ENCODE measurements around the gene DAD1.
"Not testable (repeated sequence)": the region's sequence is repeated elsewhere in the genome, so short reads cannot be mapped to it uniquely, and the experiment has no call there.

DAD1 gene

DNA sequence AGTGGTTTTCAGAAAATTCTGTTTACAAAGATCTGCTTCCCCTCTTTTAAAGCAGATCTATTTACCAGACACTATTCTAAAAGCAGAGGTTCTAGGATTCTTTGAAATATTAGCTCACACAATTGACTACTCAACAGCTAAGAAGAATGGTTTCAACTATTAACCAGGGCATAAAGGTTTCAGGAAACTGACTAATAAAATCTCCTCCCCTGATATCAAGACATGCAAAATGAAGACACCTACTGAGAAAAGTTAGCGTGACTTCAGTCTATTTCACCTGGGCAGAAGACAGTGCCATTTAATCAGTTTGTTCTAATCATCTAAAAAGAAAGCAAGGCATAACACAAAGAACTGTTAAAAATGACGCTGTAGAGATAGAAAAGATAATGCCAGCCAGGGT is 22.2 kb downstream of the DAD1 start:
- peak in 1 of 5 donors; percentile 47 for DNase-seq

DNA sequence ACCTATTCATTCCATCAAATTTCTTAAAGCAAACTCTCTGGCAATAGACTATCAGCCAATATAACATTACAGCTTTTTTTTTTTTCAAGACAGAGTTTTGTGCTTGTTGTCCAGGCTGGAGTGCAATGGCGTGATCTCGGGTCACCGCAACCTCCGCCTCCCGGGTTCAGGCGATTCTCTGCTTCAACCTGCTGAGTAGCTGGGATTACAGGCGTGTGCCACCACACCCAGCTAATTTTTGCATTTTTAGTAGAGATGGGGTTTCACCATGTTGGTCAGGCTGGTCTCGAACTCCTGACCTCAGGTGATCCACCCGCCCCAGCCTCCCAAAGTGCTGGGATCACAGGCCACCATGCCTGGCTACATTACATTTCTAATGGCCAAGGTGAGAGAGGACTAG is 22.8 kb downstream of the DAD1 start:
- DNase-seq: not testable (repeated sequence)

DNA sequence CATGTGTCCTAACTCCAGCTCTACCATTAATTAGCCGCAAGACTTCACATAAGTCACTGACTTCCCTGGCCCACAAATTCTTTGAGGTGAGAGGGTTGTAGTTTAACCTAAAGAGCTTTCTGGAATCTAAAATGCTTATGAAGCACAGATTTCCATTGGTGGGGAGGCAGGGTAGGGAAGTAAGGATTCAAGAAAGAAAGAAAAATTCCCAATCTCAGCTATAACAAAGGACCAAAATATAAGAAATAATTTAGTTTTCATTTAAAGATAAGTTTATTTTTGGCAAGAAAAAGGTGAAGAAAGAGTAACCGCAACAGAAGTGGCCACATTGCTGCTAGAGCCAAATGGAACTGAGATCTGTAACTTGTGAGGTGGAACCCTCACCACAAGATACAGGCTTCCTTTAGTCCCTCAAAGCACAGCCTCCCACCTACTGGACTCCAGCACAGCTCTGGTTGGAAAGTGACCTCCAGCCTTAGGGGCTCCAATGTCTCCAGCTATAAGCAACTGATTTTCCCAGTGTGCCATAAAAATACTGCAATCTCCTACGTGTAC is 23.6 kb downstream of the DAD1 start:
- DNase-seq: peak in 1 of 5 donors; percentile 51

DNA sequence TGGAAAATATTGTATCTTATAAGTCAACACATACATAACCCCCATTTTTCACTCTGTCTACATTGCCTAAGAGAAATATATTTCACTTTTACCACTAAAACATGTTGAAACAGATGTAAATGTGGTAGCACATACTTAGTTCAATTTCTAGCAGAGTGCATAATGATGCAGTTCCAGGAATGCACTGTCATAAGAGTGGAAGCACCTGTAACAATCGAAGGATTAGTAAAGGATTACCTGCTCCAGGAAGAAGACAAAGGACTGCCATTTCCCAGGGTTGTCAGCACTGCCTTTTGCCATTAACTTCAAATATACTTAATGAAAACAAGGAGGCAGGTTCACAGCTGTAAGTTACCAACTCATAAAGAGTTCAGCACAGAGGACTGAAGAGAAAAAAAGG is 24.6 kb downstream of the DAD1 start:
- DNase-seq: peak in 1 of 5 donors; percentile 19

DNA sequence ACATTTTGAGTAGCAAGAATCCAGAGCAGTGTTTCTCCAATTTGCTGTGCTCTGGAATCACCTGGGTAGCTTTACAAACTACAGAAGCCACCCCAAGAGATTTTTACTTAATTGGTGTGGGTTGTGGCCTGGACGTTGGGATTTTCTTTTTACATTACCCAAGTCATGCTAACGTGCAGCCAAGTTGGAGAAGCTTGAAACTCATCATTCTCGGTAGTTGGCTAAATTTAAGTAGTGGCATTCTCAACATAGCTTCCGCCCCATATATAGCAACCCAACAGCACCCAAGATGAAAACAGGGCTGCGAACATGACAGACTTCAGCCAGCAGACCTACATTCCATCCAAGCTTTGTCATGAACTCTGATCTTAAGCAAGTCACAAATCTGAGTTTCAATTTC is 25.0 kb downstream of the DAD1 start:
- peak in 1 of 5 donors; percentile 70 for DNase-seq

DNA sequence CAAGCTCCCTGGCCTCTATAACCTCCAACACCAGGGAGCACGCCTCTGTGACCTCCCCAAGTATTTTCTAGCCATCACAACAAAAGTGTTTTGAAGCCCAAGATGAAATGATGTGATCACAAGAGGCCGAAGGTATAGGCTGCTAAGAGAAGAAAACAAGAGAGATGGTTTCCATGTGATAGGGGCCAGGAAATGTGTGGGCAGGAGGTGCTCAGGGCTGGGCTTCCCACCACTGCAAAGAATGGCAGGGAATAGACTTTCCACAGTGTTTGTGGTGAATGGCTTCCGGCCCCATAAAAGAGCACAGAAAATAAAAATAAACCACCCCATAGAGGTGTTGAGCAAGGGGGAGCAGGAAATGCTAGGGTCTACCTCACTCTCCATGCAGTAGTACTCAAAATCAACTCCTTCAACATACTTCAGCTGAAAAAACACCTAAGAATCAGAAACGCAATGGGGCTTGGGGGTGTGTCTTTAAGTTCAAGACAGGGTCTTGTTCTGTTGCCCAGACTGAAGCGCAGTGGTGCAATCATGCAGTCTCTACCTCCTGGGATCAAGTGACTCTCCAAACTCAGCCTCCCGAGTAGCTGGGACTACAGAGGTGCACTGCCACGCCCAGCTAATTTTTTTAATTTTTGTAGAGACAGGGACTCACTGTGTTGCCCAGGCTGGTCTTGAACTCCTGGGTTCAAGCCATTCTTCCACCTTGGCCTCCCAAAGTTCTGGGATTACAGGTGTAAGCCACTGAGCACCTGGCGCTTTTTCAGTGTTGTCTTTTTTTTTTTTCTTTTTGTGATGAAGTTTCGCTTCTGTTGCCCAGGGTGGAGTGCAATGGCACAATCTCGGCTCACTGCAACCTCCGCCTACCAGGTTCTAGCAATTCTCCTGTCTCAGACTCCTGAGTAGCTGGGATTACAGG is 27.1 kb downstream of the DAD1 start:
- DNase-seq: peak; percentile 56 to 85 (median 71)

DNA sequence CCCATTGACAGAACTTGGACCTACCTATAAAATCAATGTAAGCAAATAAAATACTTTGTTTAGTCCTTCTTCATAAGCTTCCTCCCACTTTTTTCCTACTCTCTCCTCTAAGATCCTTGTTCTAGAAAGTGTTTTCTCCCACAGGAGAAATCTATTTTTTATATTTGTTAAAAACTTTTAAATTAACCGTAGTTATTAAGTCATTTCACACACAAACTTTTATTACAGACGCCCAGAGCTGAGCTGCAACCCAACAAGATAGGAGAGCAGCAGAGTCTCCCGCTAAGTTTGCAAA is 27.7 kb downstream of the DAD1 start:
- DNase-seq: no peak

DNA sequence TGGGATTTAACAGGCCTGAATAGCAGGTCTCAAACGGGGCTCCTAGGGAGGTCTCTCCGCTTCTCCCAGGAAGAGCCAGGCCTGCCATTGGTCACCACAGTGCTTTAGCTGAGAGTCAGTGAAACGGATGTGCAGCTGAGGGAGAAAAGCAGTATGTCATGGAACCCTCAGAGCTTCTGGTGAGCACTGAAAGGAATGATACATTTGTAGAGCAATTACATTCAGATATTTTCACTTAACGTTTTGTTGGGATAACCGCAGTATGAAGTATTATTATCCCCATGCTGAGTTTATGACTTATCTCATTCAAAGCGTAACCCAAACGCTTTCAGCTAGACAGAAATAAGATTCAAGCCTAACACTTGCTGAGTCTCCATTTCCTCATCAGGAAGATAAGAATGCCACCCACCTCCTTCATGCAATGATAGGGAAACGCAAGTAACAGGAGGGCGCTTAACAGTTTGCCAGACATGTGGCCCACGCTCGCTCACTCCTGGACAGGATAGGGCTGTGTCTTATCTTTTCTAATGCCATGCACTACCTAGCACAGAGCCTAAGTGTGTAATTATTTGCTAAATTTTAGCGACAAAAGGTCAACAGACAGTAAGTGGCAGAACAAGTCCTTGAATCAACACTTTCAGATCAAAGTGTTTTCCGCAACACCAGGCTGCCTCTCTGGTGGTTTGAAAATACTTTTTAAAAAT is 28.2 kb downstream of the DAD1 start:
- peak in 1 of 5 donors; percentile 47 for DNase-seq

DNA sequence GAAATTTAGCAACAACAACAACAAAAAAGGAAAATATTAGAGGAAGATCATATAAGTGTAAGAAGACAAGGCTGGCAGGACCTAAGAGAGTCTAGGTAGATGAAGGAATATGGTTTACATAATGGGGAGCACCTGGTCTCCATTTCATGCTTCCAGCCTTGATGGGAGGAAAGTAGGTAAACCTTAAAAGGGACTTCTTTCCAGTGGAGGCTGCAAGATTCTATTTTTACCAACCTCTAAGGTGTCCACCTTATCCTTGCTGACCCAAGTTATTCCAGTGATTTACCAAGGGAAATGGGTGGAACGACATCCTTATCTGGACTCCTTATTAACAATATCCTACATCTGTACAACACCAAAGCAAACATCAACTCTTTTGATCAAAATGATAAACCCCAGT is 30.0 kb downstream of the DAD1 start:
- DNase-seq: no peak

DNA sequence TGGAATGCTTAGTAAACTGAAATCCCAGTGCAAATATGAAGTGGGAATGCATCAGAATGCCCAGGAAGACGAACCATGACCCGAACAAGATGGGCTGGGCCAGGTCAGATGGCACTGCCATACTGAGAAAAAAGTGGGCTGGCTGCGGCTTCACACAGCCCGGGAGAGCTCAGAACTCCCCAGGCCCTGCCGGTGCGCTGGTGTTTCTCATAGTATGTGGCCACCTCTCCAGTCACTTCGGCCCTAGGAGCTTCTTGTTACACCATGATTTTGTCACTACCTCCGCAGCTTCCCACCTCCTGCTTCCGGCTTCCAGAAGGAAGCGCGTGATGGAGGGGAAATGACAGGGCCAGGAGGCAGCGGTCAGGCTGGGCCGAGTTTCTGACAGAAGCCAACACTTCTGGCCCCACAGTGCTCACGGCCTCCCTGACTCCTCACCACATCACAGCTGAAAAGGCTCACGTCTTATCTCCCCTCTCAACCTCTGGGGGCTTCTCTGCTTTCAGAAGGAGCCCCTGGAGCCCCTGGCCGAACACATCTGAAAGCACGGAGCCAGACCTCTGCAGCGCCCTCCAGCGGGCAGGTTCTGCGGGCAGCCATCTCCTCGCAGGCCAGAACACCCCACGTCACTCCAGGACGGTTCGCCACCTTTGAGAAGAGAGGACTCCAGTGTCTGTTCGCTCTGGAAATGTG is 30.7 kb downstream of the DAD1 start:
- DNase-seq: peak in 3 of 5 donors; percentile 41 to 79 (median 45)

DNA sequence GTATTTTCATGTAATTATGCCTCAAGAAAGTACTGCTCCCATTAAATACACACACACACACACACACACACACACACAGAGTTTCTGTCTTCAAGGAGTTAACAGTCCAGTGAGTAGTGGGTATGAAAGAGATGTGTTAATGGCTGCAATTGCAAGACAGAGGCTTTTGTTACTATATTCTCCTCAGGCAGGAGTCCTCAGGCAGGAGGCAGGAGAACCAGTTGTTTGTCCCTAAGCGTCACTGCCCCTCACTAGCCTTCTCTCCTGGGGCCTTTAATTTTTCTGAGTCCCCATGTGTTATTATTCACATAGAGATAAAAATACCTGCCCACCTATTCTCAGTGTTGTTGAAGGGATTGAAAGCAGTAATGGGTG is 31.2 kb downstream of the DAD1 start:
- DNase-seq: no peak

DNA sequence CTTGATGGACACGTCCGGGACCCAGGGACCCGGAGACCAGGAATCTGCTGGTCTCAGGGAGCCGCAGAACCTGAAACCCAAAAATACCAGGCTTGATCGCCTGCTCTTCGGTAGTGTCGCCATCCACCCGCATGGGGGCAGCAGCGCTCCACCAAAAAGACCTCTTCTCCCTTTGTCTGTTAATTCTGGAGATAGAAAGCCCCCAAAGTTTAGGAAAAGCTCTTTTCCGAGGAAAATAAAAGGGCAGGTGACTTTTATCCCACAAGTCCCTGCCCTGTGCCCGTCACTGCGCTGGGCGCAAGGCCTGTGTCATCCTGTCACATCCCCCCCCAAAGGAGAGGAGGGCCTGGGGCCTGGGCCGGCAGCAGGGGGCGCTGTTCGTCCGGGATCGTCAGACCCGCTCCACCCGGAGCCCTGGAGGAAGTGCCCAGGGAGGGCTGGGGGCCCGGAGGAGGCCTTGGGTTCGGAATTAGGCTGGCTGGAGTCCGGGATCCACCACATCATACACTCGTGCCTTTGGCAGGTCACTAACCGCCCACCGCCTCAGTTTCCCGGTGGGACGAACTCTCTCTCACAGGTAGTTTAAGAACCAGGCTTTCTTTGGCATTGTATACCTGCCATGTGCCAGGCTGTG is 31.9 kb downstream of the DAD1 start:
- peak; percentile 74 to 90 (median 85) for DNase-seq

DNA sequence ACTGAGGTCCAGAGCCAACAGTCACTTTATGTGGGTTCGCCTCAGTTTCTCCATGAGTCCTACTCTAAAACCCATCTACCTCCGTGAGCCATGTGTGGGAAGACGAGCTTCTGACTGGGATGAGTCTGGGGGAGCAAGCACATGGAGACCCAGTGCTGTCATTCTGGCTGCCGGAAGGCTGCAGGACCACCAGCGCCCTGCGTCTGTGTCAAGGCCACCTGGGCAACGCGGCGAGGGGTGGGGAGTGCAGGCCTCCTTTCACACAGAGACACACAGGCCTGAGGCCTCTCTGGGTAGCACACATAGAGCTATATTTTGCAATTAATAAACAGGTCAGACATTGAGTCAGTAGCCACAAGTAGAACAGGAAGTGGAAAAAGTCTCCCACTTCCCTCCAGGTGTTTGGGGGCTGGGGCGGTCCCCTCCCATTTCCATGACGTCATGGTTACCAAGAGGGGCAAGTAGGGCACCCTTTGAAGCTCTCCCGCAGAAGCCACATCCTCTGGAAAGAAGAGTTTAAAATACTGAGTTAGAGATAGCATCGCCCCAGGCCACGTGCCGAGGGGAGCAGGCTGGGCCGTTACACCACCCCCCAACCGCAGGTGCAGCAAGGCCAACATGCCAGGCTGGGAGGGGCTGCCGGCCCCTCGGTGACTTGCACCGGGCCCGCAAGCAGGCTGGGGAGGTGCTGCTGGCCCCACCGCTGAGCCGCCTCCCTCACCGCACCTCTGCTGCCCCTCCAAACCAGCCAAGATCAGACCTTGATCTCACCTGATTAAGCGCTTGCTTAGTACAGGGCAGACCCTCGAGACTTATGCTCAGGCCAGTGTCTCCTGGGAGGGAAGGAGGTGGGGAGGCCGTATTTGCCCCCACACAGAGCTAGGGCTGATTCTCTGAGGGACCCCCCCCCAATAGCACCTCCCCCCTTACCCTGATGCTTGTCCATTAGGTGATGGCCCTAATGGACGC is 32.7 kb downstream of the DAD1 start:
- DNase-seq: peak; percentile 94 to 100 (median 99)

DNA sequence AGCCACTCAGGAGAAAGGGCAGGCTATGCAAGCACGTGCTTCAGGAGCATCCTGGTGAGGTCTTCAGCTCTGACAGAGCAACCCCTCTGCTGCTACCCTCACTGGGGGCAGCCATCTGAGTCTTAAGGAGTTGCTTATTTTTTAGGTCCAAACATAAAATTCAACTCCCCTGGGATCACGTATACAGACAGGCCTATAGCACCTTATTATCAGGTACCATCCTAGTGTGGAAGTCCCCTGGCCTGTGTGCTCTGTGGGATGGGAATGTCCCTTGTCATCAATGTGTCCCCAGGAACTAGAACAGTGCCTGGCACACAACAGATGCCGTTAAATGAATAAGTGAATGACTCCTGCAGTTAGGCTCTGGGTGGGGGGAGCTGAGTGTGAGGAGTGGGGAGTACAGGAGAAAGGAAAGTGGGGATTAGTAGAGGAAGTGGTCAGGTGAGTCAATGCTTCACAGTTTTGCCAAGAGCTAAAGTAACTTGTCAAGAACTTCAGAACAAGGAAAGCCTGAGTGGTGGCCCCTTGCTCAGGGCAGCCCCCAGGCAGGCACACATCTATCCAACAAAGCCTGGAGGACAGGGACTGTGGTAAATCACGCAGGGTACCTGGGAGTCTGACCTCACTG is 33.5 kb downstream of the DAD1 start:
- DNase-seq: peak in 3 of 5 donors; percentile 49 to 77 (median 52)

DNA sequence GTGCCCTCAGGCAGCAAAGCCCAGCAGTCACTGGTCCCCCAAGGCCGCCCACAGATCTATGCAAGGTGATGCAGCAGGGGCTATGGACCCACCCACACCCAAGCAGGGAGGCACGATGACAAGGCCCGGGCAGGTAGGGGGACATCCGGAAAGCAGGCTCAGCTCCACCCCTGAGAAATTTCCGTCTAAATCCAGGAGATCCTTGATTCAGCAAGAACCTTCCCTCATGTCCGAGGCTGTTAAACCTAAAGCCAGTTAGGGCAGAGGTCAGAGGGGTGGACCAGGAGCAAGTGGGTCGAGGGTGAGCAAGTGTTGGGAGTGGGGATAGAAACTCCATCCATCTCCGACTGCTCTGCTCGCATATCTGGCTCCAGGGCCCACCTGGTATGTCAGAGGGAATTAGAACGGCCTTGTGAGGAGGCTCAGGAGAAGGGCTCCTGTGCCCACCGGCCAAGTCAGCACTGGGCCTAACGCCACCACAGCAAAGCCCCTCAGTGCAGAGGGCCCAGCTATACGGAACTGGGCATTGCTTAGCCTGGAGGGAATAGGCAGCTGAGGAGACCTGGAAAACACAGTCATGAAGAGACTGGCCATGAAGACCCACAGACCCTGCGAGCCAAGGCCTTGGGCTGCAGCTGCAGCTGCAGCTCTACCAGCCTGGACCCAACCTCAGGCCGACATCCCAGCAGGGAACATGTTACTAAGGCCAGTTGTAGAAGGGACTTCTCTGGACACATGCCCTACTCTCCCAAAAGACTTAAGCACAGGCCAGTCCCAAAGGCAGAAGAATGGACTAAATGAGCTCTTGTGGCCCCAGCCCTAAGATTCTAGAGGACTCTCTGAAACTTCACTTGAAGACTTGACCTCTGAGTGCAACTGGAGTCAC is 34.3 kb downstream of the DAD1 start:
- DNase-seq: peak in 1 of 5 donors; percentile 36

DNA sequence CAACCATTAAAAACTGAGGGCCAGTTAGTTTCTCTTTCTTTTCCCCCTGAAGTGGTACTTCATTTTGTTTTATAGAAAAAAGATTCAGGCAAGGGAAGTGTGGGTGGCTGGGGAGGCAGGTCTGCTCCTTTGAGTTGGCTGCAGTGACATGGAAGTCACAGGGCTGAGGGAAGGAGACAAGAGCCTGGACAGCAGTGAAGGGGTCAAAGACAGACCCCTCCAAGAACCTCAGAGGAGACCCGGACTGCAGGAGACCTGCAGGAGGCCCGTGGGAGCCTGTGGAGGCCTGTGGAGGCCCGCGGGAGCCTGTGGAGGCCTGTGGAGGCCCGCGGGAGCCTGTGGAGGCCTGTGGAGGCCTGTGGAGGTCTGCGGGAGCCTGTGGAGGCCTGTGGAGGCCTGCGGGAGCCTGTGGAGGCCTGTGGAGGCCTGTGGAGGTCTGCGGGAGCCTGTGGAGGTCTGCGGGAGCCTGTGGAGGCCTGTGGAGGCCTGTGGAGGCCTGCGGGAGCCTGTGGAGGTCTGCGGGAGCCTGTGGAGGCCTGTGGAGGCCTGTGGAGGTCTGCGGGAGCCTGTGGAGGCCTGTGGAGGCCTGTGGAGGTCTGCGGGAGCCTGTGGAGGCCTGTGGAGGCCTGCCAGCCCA is 35.0 kb downstream of the DAD1 start:
- DNase-seq: peak in 1 of 5 donors; percentile 52

DNA sequence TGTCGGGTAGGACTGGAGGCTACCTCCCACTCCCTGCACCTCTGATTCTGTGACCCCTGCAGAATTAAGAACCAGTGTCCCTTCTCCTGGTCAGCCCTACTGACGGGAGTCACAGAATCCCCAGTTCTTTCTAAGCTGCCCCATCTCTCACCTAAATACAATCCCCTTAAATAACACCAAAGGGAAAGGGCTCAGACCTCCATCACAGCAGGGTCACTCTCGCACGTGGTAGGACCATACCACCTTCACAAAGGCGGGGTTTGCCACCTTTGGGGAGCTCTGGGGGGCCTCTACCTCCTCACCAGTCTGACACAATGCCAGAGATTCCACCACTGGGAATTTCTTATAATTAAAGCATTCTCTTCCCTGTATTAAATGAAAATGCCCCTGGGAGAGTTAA is 35.6 kb downstream of the DAD1 start:
- no peak for DNase-seq

DNA sequence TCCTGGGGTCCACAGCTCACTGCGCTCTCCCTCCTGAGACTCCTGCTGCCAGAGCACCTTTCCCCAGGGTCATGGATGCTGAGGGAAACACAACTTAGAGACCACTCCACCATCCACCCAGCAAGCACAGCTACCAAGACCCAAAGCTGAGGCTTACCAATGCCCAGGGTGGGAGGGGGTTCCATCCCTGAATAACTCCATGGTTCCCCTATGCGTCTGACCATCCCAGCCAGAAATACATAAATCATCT is 36.3 kb downstream of the DAD1 start:
- no peak for DNase-seq

DNA sequence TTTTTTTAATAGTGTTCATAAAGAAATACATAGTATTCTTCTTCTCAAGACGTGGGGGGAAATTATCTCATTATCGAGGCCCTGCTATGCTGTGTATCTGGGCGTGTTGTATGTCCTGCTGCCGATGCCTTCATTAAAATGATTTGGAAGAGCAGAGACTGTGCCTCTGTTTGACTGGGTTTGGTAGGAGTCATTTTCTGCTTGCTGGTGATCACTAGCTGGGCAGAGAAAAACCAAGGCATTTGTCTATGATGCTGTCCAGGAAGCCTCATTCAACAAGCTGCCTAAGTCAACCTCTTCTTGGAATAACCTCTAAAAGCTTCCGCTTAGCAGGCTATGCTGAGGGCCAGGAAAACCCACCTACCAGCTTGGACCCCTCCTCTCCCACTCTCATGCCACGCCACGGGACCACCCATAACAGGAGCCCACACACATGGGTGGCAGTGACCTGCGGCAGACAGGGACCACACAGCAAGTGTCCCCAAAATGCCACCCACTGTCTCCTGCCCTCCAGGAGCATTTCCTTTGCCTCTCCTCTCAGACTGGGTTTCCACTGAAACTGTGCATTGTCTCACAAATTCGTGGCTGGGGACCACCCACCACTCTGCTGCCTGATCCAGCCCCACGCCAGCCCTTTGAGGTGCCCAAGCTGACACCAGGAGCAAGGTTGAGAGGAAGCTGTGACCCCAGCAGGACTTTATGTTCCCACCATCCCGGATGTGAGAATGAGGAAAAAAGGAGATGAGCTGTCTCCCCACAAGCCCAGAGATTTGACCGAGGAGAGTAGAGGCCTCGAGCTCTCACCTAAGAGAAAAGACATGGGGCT is 36.8 kb downstream of the DAD1 start:
- DNase-seq: peak in 1 of 5 donors; percentile 69

Data from T-helper 1 cell (primary cell).